ENCODE results near the gene PRKD1.

DNA sequence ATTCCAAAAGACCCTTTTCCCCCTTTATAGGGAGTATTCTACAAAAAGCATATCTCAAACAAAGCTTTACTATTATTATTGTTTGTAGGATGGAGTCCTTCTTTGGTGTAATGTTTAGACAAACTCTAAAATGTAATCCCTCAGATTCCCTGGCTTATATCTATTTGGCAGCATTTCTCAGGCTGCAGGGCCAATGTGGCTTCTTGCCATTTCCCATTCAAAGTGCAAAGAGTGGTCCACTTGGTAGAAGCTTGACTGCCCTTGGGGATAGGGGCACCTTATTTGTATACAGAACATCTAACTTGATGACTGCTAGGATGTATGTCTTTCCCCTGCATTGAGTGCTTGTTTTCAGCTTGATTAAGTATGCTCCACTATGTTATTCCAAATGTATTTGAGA is 242.7 kb downstream of the PRKD1 start:
- no peak for TF ChIP-seq ZNF274 (IDR thresholded peaks at IDR 0.05; ENCODE audit: low read depth, low read length)
- TF ChIP-seq SUZ12 (IDR thresholded peaks at IDR 0.05; ENCODE audit: extremely low read depth, insufficient read depth, insufficient read length) = no peak
